ENCODE measurements around the gene ELF5.

DNA sequence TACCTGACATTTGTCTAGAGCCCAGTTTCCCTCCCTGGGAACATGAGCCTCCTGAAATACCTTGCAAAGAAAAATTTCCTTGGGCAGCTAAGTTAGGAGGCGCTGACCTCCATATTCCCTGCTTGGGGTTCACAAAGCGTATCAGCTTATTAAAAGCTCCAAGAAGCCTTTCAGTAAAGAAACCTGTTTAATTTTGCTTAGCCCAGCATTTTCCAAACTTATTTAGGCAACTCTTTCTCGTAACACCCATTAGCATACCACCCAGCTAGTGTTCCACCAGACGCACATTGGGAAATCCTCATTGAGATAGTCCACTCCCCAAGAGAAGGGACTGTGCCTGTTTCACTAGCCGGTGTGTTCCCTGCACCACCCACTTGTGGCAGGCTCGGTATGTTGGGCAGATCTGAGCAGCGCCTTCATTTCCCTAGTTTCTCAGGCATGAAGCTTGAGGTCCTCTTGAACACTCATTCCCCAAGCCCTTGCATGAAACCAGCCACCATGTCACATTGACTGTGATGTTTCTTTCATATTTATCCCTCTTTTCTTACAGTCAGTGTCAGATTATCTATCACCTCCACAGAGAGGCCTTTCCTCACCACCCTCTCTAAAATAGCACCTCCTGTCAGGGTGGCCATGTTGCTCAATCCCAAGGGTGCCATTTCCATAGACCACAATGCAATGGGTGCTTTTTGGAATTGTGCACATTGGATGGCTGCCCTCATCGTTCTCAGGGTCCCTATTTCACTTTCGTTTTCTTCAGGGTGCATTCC is 12.5 kb upstream of the ELF5 start:
- TF ChIP-seq, protein P1, sequence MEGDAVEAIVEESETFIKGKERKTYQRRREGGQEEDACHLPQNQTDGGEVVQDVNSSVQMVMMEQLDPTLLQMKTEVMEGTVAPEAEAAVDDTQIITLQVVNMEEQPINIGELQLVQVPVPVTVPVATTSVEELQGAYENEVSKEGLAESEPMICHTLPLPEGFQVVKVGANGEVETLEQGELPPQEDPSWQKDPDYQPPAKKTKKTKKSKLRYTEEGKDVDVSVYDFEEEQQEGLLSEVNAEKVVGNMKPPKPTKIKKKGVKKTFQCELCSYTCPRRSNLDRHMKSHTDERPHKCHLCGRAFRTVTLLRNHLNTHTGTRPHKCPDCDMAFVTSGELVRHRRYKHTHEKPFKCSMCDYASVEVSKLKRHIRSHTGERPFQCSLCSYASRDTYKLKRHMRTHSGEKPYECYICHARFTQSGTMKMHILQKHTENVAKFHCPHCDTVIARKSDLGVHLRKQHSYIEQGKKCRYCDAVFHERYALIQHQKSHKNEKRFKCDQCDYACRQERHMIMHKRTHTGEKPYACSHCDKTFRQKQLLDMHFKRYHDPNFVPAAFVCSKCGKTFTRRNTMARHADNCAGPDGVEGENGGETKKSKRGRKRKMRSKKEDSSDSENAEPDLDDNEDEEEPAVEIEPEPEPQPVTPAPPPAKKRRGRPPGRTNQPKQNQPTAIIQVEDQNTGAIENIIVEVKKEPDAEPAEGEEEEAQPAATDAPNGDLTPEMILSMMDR (IDR thresholded peaks at IDR 0.05) = no peak
- TF ChIP-seq EP300 (IDR thresholded peaks at IDR 0.05) = no peak
